Measurements from ENCODE around the gene PRAMEF27.
"Not testable (repeated sequence)": the region's sequence is repeated elsewhere in the genome, so short reads cannot be mapped to it uniquely, and the experiment has no call there.

The PRAMEF27 gene

DNA sequence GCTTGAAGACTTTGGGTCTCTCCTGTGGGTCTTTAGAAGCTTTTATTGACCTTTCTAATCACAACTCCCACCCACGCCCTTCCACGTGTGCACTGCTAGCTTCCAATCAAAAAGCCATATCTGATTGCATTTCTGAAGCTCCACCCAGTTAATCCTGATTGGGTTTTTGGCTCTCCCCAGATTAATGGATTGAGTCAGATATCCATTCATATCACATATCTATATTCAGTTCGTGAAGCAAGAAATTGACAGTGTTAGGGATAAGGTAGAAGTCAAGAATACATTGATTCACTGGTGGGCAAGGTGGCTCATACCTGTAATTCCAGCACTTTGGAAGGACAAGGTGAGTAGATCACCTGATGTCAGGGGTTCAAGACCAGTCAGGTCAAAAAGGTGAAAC is at the start of gene PRAMEF27:
TSS of gene PRAMEF27 (minus strand) at position 101 of the 400 bp plus-strand sequence. CDS start 2,916 bp downstream, outside the sequence.
- not testable (repeated sequence) for DNase-seq

DNA sequence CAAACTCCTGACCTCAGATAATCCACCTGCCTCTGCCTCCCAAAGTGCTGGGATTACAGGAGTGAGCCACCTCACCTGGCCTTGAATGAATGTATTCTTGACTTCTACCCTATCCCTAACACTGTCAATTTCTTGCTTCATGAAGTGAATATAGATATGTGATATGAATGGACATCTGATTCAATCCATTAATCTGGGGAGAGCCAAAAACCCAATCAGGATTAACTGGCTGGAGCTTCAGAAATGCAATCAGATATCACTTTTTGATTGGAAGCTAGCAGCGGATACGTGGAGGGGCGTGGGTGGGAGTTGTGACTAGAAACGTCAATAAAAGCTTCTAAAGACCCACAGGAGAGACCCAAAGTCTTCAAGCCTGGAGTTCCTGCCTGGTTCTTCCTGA is 14.1 kb upstream of the PRAMEF27 start, which contains the start of gene PRAMEF25:
TSS of gene PRAMEF25 (plus strand) at position 301 of the 400 bp plus-strand sequence. CDS start 2,920 bp downstream, outside the sequence.
- not testable (repeated sequence) for DNase-seq

DNA sequence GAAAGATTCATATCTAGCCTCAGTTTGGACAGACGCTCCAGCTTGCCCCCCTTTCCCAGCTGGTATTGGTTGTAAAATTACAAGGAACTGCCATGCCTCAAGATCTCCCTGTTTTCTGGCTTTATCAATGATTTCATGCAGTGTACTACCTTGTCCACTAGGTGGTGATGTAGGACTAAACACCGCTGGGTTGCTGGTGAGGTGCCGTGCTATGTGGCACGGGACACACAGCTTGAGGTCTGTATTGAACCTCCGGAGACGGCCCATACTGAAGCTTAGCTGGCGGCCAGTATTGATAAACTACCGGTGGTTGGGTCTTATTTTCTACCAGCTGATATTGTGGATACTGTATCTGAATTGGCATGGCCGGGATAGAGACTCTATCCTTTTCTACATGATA is 36.5 kb downstream of the PRAMEF27 start:
- DNase-seq = not testable (repeated sequence)

DNA sequence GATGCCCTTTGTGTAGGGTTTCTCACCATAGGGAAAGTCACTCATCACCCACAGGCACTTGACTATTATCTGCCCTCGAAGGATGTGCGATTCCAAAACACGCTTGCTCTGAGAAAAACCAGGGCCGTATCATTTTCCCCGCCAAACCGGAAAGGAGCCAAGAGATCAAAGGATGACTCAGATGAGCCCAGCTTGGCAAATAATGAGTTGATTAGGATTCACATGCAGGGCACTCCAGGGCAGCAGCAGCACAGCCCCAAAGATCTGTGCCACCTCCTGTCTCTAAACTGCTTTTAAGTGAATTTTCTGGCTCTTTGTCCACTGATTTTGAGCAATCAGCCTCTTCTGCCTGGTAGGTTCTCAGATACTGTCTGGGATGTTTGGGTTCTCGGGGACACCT is 44.4 kb downstream of the PRAMEF27 start:
- not testable (repeated sequence) for DNase-seq

DNA sequence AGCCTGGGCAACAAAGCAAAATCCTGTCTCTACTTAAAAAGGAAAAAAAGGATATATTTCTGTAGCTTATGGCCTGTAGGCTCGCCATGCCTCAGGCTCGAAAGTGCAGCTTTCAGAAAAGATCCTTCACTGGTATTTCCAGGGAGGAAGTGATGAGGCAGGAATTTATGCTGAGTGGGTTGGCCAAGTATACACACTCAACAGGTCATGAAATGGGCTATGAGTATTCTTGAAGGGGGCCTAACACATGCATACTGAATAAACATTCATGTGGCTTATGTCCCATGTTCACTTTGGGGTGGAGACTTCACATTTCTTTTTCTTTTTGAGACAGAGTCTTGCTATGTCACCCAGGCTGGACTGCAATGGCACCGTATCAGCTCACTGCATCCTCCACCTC is 47.0 kb downstream of the PRAMEF27 start:
- not testable (repeated sequence) for DNase-seq

DNA sequence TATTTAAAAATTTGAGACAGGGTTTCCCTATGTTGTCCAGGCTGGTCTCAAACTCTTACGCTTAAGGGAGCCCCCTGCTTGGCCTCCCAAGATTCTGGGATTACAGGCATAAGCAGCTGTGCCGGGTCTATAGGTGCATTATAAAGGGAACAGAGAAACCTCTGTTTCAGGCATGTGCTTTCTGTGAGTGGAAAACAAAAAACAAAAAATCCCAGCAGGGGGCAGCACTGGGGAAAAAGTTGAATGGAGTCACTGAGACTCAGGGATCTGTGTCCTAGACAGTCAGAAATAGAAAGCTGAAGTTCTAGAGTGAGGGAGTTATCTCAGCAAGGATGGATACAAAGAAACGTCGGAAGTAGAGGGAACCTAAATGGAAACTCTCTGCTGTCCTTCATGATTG is 50.6 kb downstream of the PRAMEF27 start:
- DNase-seq = not testable (repeated sequence)
